D721Med (cell line): ENCODE data around the gene FRMD8.

Experiments
- DNase-seq: peaks from one replicate; pipeline ENCODE4 v3.0.0; 2011; ENCODE audit warnings: low spot score; ENCODE audit not compliant: insufficient read length
- FAIRE-seq: peaks from 2 replicates; lab custom pipeline; 2011; peaks lifted over from hg19 to GRCh38; lab: Jason Lieb, UNC
- CTCF ChIP-seq: IDR thresholded peaks from 2 replicates; pipeline ENCODE4 v1.5.1; 2012; ENCODE audit warnings: mild to moderate bottlenecking, control low read depth; ENCODE audit not compliant: insufficient read depth; ENCODE audit errors: missing control alignments

The FRMD8 gene

GRCh38 chr11:65353900-65354264 is 32.6 kb upstream of the FRMD8 start:
- FAIRE-seq, result no peak
- TF ChIP-seq CTCF, result no peak
- no peak for DNase-seq

GRCh38 chr11:65354265-65355012 is 32.0 kb upstream of the FRMD8 start, which contains the start of gene TIGD3:
TSS of gene TIGD3 (plus strand) at chr11:65354751. CDS start at chr11:65355809, 1,058 bp downstream.
- DNase-seq (peak; percentile 99), FAIRE-seq (no peak)
- TF ChIP-seq CTCF, result no peak

GRCh38 chr11:65355013-65355775 is 31.2 kb upstream of the FRMD8 start:
- TF ChIP-seq CTCF, result no peak
- DNase-seq (peak; percentile 68), FAIRE-seq (no peak)

- TF ChIP-seq CTCF, result no peak
- DNase-seq (no peak), FAIRE-seq (no peak)
Measured at GRCh38 chr11:65355776-65356393, 30.6 kb upstream of the FRMD8 start.

GRCh38 chr11:65356394-65356972 is 30.0 kb upstream of the FRMD8 start:
- no peak for TF ChIP-seq CTCF
- FAIRE-seq, result no peak

GRCh38 chr11:65357856-65358356 is 28.5 kb upstream of the FRMD8 start:
- no peak for FAIRE-seq
- no peak for TF ChIP-seq CTCF
- no peak for DNase-seq

More at GRCh38 chr11:65356394-65356972, 30.0 kb upstream of the FRMD8 start:
- no peak for DNase-seq
